ENCODE data around the gene ARHGAP26. TPM values are rescaled to one million over a fixed set of nuclear protein-coding genes. Genes with fewer than 3 reads are reported as not detected.

ARHGAP26 gene
- total RNA-seq, 1 donor = 7.6 TPM

DNA sequence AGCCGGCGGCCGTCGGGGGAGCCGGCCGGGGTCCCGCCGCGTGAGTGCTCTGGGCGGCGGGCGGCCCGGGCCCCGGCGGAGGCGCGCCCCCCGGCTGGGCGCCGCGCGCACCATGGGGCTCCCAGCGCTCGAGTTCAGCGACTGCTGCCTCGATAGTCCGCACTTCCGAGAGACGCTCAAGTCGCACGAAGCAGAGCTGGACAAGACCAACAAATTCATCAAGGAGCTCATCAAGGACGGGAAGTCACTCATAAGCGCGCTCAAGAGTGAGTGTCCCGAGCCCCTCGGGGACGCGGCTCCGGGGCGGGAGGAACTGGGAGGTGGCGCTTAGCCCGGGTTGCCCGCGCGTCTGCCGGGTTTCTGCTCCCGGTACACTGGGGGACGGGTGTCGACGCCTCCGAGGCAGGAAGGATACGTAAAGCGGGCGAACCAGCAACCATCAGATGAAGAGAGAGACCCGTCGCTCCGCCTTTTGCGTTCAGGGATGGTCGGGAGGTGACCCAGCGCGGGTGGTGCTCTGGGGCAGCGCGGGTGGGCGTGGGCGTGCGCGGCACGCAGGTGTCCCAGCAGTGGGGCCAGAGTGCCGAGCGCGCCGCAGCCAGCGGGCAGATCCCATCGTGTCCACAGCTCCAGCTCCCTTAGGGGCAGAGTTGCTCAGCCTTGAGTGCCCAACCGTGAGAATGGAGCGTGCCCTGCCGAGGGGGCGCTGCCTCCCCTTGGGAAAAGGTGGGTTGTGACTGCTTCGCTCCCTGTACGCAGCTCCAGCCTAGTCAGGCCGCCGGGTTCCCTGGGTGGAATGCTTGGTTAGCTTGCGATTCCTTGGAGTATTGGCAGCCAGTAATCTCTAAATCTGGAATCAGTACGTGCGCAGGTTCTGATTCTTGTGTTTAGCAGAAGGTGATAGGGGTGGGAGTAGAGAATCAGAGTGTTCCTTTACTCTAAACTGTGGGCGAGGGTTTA, 753 bp downstream of the ARHGAP26 start:
- H3K79me2 ChIP-seq (ENCODE audit: insufficient read depth, low read length) = no peaks in the 10 kb centered on the region
- H3K27ac ChIP-seq (ENCODE audit: low read depth, low read length) = no peak overlapping the region
- TF ChIP-seq, protein P1, sequence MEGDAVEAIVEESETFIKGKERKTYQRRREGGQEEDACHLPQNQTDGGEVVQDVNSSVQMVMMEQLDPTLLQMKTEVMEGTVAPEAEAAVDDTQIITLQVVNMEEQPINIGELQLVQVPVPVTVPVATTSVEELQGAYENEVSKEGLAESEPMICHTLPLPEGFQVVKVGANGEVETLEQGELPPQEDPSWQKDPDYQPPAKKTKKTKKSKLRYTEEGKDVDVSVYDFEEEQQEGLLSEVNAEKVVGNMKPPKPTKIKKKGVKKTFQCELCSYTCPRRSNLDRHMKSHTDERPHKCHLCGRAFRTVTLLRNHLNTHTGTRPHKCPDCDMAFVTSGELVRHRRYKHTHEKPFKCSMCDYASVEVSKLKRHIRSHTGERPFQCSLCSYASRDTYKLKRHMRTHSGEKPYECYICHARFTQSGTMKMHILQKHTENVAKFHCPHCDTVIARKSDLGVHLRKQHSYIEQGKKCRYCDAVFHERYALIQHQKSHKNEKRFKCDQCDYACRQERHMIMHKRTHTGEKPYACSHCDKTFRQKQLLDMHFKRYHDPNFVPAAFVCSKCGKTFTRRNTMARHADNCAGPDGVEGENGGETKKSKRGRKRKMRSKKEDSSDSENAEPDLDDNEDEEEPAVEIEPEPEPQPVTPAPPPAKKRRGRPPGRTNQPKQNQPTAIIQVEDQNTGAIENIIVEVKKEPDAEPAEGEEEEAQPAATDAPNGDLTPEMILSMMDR (IDR thresholded peaks at IDR 0.05; ENCODE audit: extremely low read depth, low read depth, low read length) = no peak
- peak; percentile 76 for DNase-seq (ENCODE audit: insufficient read length, low spot score, missing footprints)
- no peaks in the 10 kb centered on the region for H4K20me1 ChIP-seq (ENCODE audit: insufficient read depth, low read length)
- H3K4me2 ChIP-seq (ENCODE audit: insufficient read depth, low read length) = peak overlapping the region; percentile 99
- peaks cover 30% of the 10 kb centered on the region for H3K27me3 ChIP-seq (ENCODE audit: insufficient read depth, low read length)
- peak overlapping the region; percentile 97 for H2AFZ ChIP-seq (ENCODE audit: low read length)
- peak overlapping the region; percentile 97 for H3K4me3 ChIP-seq (ENCODE audit: insufficient read depth, low read length)
- no peaks in the 10 kb centered on the region for H3K9me3 ChIP-seq (ENCODE audit: low read depth, low read length)
- H3K4me1 ChIP-seq (ENCODE audit: insufficient read depth, low read length) = peaks cover 15% of the 10 kb centered on the region
- H3K36me3 ChIP-seq (ENCODE audit: insufficient read depth, low read length) = no peaks in the 10 kb centered on the region

DNA sequence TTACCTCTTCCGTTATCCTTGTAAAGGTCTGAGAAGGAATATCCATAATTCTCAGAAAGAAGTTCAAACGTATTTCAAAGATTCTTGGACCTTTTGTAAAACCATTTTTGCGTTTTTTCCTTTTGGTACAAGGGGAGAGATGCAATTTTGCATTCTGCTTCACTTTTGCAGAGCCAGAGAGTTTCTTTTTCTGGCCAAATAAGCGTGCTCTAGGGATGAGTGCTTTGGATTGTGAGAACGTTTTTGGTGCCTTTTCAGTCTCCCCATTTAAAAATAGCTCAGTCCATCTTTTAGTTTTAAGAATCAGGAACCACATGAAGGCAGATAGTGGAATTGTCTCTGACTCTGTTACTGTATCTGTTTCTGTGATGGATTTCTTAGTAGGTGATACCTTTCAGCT, 1.5 kb downstream of the ARHGAP26 start:
- Histone ChIP-seq H3K4me3 (ENCODE audit: insufficient read depth, low read length) (peak overlapping the region; percentile 97), H4K20me1 (ENCODE audit: insufficient read depth, low read length) (no peaks in the 10 kb centered on the region)
- TF ChIP-seq, protein P1 (IDR thresholded peaks at IDR 0.05; ENCODE audit: extremely low read depth, low read depth, low read length) = no peak

DNA sequence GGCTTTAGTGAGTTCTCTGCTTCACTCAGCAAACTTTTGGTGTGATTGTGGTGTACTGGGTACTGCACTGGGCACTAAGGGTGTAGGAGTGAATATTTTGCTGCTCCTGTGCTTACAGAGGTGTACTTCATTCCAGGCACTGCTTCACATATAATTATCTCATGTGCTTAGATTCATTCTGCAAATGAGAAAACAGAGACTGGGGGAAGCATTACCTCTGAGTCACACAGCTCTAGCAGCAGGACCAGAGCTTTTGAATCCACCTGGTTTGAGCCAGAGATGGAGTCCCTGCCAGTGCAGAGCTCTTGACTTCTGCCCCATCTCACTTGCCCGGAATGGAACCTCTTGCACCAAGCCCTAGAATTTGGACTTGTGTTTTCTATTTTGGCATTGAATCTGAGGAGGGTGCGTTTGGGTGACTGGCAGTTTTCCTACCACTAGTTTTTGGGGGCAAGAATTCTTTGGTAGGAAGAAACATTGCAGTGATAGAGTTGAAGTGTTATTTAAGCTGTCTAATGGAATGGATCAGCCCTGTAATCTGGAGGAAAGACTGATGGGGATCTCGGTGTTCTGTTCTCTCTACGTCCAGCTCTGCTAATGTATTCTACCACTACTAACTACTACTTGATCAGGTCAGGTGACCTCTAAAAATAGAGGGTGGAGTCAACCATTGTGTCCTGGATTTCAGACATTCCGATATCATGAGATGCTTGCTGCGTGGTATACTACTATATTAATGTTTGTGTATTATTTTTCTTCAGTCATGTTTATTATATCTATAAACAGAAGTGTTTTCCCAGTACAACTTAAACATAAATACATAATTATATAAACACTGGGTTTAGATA, 2.5 kb downstream of the ARHGAP26 start:
- Histone ChIP-seq H3K36me3 (ENCODE audit: insufficient read depth, low read length) (no peaks in the 10 kb centered on the region), H3K27me3 (ENCODE audit: insufficient read depth, low read length) (peaks cover 30% of the 10 kb centered on the region), H3K4me2 (ENCODE audit: insufficient read depth, low read length) (no peak overlapping the region), H3K27ac (ENCODE audit: low read depth, low read length) (no peak overlapping the region), H3K79me2 (ENCODE audit: insufficient read depth, low read length) (no peaks in the 10 kb centered on the region), H3K4me1 (ENCODE audit: insufficient read depth, low read length) (peaks cover 15% of the 10 kb centered on the region), H3K4me3 (ENCODE audit: insufficient read depth, low read length) (no peak overlapping the region), H2AFZ (ENCODE audit: low read length) (no peak overlapping the region), H3K9me3 (ENCODE audit: low read depth, low read length) (no peaks in the 10 kb centered on the region), H4K20me1 (ENCODE audit: insufficient read depth, low read length) (no peaks in the 10 kb centered on the region)
- no peak for DNase-seq (ENCODE audit: insufficient read length, low spot score, missing footprints)
- TF ChIP-seq, protein P1 (IDR thresholded peaks at IDR 0.05; ENCODE audit: extremely low read depth, low read depth, low read length) = no peak

More for the DNA sequence above, 1.5 kb downstream of the ARHGAP26 start:
- Histone ChIP-seq H3K27me3 (ENCODE audit: insufficient read depth, low read length) (peaks cover 30% of the 10 kb centered on the region), H3K27ac (ENCODE audit: low read depth, low read length) (no peak overlapping the region), H3K36me3 (ENCODE audit: insufficient read depth, low read length) (no peaks in the 10 kb centered on the region), H3K9me3 (ENCODE audit: low read depth, low read length) (no peaks in the 10 kb centered on the region), H3K79me2 (ENCODE audit: insufficient read depth, low read length) (no peaks in the 10 kb centered on the region), H2AFZ (ENCODE audit: low read length) (peak overlapping the region; percentile 97), H3K4me2 (ENCODE audit: insufficient read depth, low read length) (peak overlapping the region; percentile 99), H3K4me1 (ENCODE audit: insufficient read depth, low read length) (peaks cover 15% of the 10 kb centered on the region)
- no peak for DNase-seq (ENCODE audit: insufficient read length, low spot score, missing footprints)
